IMR-90 (cell line): ENCODE measurements around the gene ZC3HAV1L. TPM values are rescaled to one million over a fixed set of nuclear protein-coding genes. Genes with fewer than 3 reads are reported as not detected.
A peak's percentile ranks its signal among the peaks of the same experiment; 100 is the strongest.

Source experiments
- ATAC-seq: fragments of 200-7000 bp; cut with Tn5 transposase; 2 replicates; pipeline ENCODE4 v1.9.1; 2020; ENCODE audit warnings: low read depth, mild to moderate bottlenecking, moderate library complexity
- BruUV-seq: library from RNA; stranded (reverse); fragments of 400-500 nt; replicated peaks from 2 replicates; lab custom pipeline; 2021; lab: Mats Ljungman, UMichigan
- CTCF ChIA-PET: fragments of 300-600 bp; formaldehyde crosslinking; extraction: SDS; loops from one replicate; lab custom pipeline; 2021; ENCODE audit warnings: antibody characterized with exemption; lab: Yijun Ruan, JAX
- POLR2A ChIA-PET: fragments of 300-600 bp; sonication (Branson Sonifier 250); formaldehyde crosslinking; loops from one replicate; lab custom pipeline; 2022; ENCODE audit warnings: antibody characterized with exemption; ENCODE audit not compliant: unreplicated experiment; lab: Charles Lee
- DNase-seq: peaks from one replicate; pipeline ENCODE4 v3.0.0; 2013
- H2AFZ ChIP-seq: replicated peaks from 2 replicates; pipeline ENCODE3; 2013; ENCODE audit warnings: low read length, mild to moderate bottlenecking; ENCODE audit not compliant: poor library complexity
- H2AK5ac ChIP-seq: 2 replicates; pipeline ENCODE4 v1.6.1; 2013; ENCODE audit warnings: low read depth, low read length, inconsistent platforms
- H2AK9ac ChIP-seq: replicated peaks from 2 replicates; pipeline ENCODE3; 2013; ENCODE audit warnings: mild to moderate bottlenecking, low read depth, low read length, moderate library complexity; ENCODE audit not compliant: poor library complexity
- H2BK120ac ChIP-seq: 2 replicates; pipeline ENCODE4 v1.6.1; 2013; ENCODE audit warnings: low read depth, low read length, inconsistent platforms
- H2BK15ac ChIP-seq: 3 replicates; pipeline ENCODE4 v1.6.1; 2013; ENCODE audit warnings: low read depth, low read length, inconsistent platforms
- H2BK20ac ChIP-seq: 2 replicates; pipeline ENCODE4 v1.6.1; 2013; ENCODE audit warnings: low read depth, mild to moderate bottlenecking, inconsistent platforms, low read length, moderate library complexity
- H2BK5ac ChIP-seq: 2 replicates; pipeline ENCODE4 v1.6.1; 2013; ENCODE audit warnings: mild to moderate bottlenecking, low read depth, low read length, inconsistent platforms; ENCODE audit not compliant: poor library complexity, severe bottlenecking
- H3K14ac ChIP-seq: replicated peaks from 2 replicates; pipeline ENCODE4 v1.6.1; 2013; ENCODE audit warnings: low read depth, low read length, inconsistent platforms
- H3K18ac ChIP-seq: 2 replicates; pipeline ENCODE4 v1.6.1; 2013; ENCODE audit warnings: low read depth, low read length, control low read depth
- H3K23ac ChIP-seq: 2 replicates; pipeline ENCODE4 v1.6.1; 2013; ENCODE audit warnings: low read depth, low read length, inconsistent platforms
- H3K27ac ChIP-seq: 2 replicates; pipeline ENCODE4 v1.5.1; 2013; ENCODE audit warnings: mild to moderate bottlenecking, control low read depth, low read length; ENCODE audit not compliant: insufficient read depth
- H3K27me3 ChIP-seq: 2 replicates; pipeline ENCODE4 v1.6.1; 2013; ENCODE audit warnings: low read length; ENCODE audit not compliant: control insufficient read depth, insufficient read depth
- H3K36me3 ChIP-seq: 2 replicates; pipeline ENCODE4 v1.6.1; 2013; ENCODE audit warnings: low read length, mixed read lengths; ENCODE audit not compliant: control insufficient read depth, insufficient read depth
- H3K4ac ChIP-seq: 2 replicates; pipeline ENCODE4 v1.6.1; 2013; ENCODE audit warnings: low read depth, low read length, inconsistent platforms
- H3K4me1 ChIP-seq: 2 replicates; pipeline ENCODE4 v1.6.1; 2013; ENCODE audit warnings: low read length, mixed read lengths; ENCODE audit not compliant: control insufficient read depth, insufficient read depth
- H3K4me2 ChIP-seq: 2 replicates; pipeline ENCODE4 v1.6.1; 2013; ENCODE audit warnings: low read depth, mild to moderate bottlenecking, control low read depth, low read length, moderate library complexity
- H3K4me3 ChIP-seq: 2 replicates; pipeline ENCODE4 v1.5.1; 2013; ENCODE audit warnings: low read depth, mild to moderate bottlenecking, control low read depth, low read length, moderate library complexity; ENCODE audit not compliant: insufficient read depth
- H3K56ac ChIP-seq: 2 replicates; pipeline ENCODE4 v1.6.1; 2013; ENCODE audit warnings: low read length, inconsistent platforms; ENCODE audit not compliant: insufficient read depth; ENCODE audit errors: extremely low read depth
- H3K79me1 ChIP-seq, 2 experiments: 2 replicates each; pipeline ENCODE4 v1.6.1; 2013; ENCODE audit warnings: low read length in 2 of 2, inconsistent platforms in 1 of 2, low read depth in 1 of 2
- H3K9ac ChIP-seq: 2 replicates; pipeline ENCODE4 v1.6.1; 2013; ENCODE audit warnings: low read depth, low read length, control low read depth
- H3K9me1 ChIP-seq: 2 replicates; pipeline ENCODE4 v1.6.1; 2013; ENCODE audit warnings: low read length, inconsistent platforms; ENCODE audit not compliant: insufficient read depth
- H3K9me3 ChIP-seq: 2 replicates; pipeline ENCODE4 v1.6.1; 2013; ENCODE audit warnings: low read length; ENCODE audit not compliant: control insufficient read depth, insufficient read depth
- H4K20me1 ChIP-seq: 2 replicates; pipeline ENCODE4 v1.6.1; 2013; ENCODE audit warnings: low read length, inconsistent platforms; ENCODE audit not compliant: insufficient read depth
- H4K5ac ChIP-seq: 2 replicates; pipeline ENCODE4 v1.6.1; 2013; ENCODE audit warnings: mild to moderate bottlenecking, low read depth, low read length, control low read depth
- H4K8ac ChIP-seq, 2 experiments: 2 replicates each; pipeline ENCODE4 v1.6.1; 2013; ENCODE audit warnings: low read depth in 2 of 2, low read length in 2 of 2, control low read depth in 1 of 2, inconsistent platforms in 1 of 2
- H4K91ac ChIP-seq: 2 replicates; pipeline ENCODE4 v1.6.1; 2013; ENCODE audit warnings: low read depth, low read length, inconsistent platforms; ENCODE audit not compliant: insufficient read depth
- CTCF ChIP-seq: conservative IDR thresholded peaks from 2 replicates; pipeline ENCODE4 v1.5.1; 2012; ENCODE audit warnings: mild to moderate bottlenecking, low read depth, low read length, improper control_type of control experiment
- FOS ChIP-seq: fragments of 150-350 bp; IDR thresholded peaks from 2 replicates; pipeline ENCODE4 v1.6.1; 2016; ENCODE audit warnings: low read depth, low read length
- MAFK ChIP-seq: IDR thresholded peaks from 2 replicates; pipeline ENCODE4 v1.6.1; 2012; ENCODE audit warnings: low read depth, low read length, improper control_type of control experiment
- MAZ ChIP-seq: IDR thresholded peaks from 2 replicates; pipeline ENCODE4 v1.6.1; 2012; ENCODE audit warnings: low read depth, mild to moderate bottlenecking, low read length, improper control_type of control experiment, moderate library complexity, borderline replicate concordance
- RCOR1 ChIP-seq: IDR thresholded peaks from 2 replicates; pipeline ENCODE4 v1.6.1; 2012; ENCODE audit warnings: mild to moderate bottlenecking, low read length, improper control_type of control experiment; ENCODE audit not compliant: insufficient replicate concordance
- RFX5 ChIP-seq: IDR thresholded peaks from 2 replicates; pipeline ENCODE4 v1.8.0; 2012; ENCODE audit warnings: low read depth, mild to moderate bottlenecking, low read length, moderate library complexity
- SMC3 ChIP-seq: fragments of 150-350 bp; IDR thresholded peaks from 2 replicates; pipeline ENCODE4 v1.6.1; 2016; ENCODE audit warnings: low read depth, mild to moderate bottlenecking, antibody characterized with exemption, low read length, moderate library complexity
- USF2 ChIP-seq: fragments of 150-350 bp; IDR thresholded peaks from 2 replicates; pipeline ENCODE4 v1.6.1; 2017; ENCODE audit warnings: mild to moderate bottlenecking, antibody characterized with exemption, low read length, low read depth
- WGBS, 2 experiments: methylation state at CpG; one replicate each; pipeline versions ENCODE4 v1.1.5 to v1.1.7; 2013; ENCODE audit warnings: missing lambda C conversion rate in 2 of 2; ENCODE audit not compliant: insufficient read length in 1 of 2; ENCODE audit errors: extremely low coverage in 2 of 2; 5-methylcytosine and 5-hydroxymethylcytosine counted together
- dilution Hi-C: fragments of 300-500 bp; cut with HindIII; formaldehyde crosslinking; loops from one replicate; pipeline ENCODE4 v1.14.3; 2018; ENCODE audit warnings: low sequenced_read_pairs; ENCODE audit not compliant: unreplicated experiment
- in situ Hi-C: fragments of 300-500 bp; cut with MboI; formaldehyde crosslinking; loops from 3 replicates; pipeline ENCODE4 v1.14.3; 2019; ENCODE audit warnings: low sequenced_read_pairs, inconsistent platforms, mixed read lengths
- intact Hi-C: fragments of 100-400 bp; cut with micrococcal nuclease; formaldehyde crosslinking; loops from 2 replicates; pipeline ENCODE4 v1.10.0; 2022
- polyA plus RNA-seq, 3 experiments: library from polyadenylated mRNA; depleted of rRNA; stranded (reverse); fragments of >200 nt; gene quantifications; 2 replicates each; pipeline ENCODE4 v1.2.3, GENCODE V29; 2012; ENCODE audit warnings: low replicate concordance in 1 of 3
- total RNA-seq: library from RNA; depleted of rRNA; stranded (reverse); fragments of >200 nt; gene quantifications from 2 replicates; pipeline ENCODE4 v1.2.3, GENCODE V29; 2012

Gene ZC3HAV1L
- total and polyA plus RNA-seq, 2 of the 4 experiments (the other 2 are of a cell fraction), result 4.5 to 9.4 TPM

GRCh38 chr7:139049936-139050335 lies 14.1 kb upstream of the ZC3HAV1L start:
- intact Hi-C loops (no loop called here), in situ Hi-C loops (no loop called here), dilution Hi-C loops (no loop called here)
- ChIA-PET CTCF (interaction anchor here (0.9 kb wide), 1 partner anchor 25 kb away, joined by 3 read pairs; no protein-coding TSS in a partner anchor), POLR2A (no interaction called here)
- no peak overlapping the region for H3K4me2 ChIP-seq
- no peak overlapping the region for H2BK20ac ChIP-seq
- TF ChIP-seq RFX5, result no peak
- TF ChIP-seq MAFK, result no peak
- no peak for TF ChIP-seq MAZ
- no peak for TF ChIP-seq CTCF
- TF ChIP-seq USF2, result no peak
- no peak for TF ChIP-seq RCOR1
- no peak for TF ChIP-seq SMC3
- TF ChIP-seq FOS, result no peak
- no peak overlapping the region for H3K4me3 ChIP-seq
- no CpG with 5 or more reads among the region's 1 CpG for WGBS, 2 experiments
- no peak overlapping the region for H3K4ac ChIP-seq
- no peak overlapping the region for H2BK15ac ChIP-seq
- no peak overlapping the region for H3K14ac ChIP-seq
- H3K9me1 ChIP-seq, result peaks cover 7% of the 10 kb centered on the region; the same call in 1 of the 2 replicates
- H4K91ac ChIP-seq, result no peak overlapping the region
- no peaks in the 10 kb centered on the region for H4K20me1 ChIP-seq
- DNase-seq, result no peak
- H4K8ac ChIP-seq, result no peak overlapping the region
- H2AFZ ChIP-seq, result no peak overlapping the region
- ATAC-seq, result peak; percentile 44
- H3K18ac ChIP-seq, result no peak overlapping the region
- H3K56ac ChIP-seq, result no peak overlapping the region
- no peak overlapping the region for H2AK9ac ChIP-seq
- H3K36me3 ChIP-seq, result peaks cover 17% of the 10 kb centered on the region
- no peak overlapping the region for H3K27ac ChIP-seq
- no peaks in the 10 kb centered on the region for H3K27me3 ChIP-seq
- BruUV-seq, result no TSS peak
- H3K79me1 ChIP-seq, result no peaks in the 10 kb centered on the region
- no peak overlapping the region for H3K23ac ChIP-seq
- H3K9ac ChIP-seq, result no peak overlapping the region
- H3K4me1 ChIP-seq, result no peaks in the 10 kb centered on the region
- H3K9me3 ChIP-seq, result no peaks in the 10 kb centered on the region
- no peak overlapping the region for H2AK5ac ChIP-seq
- H2BK5ac ChIP-seq, result no peak overlapping the region
- H2BK120ac ChIP-seq, result no peak overlapping the region
- no peak overlapping the region for H4K5ac ChIP-seq
